Skin of body (tissue), 2 donors: ENCODE measurements around the gene SCN11A. TPM values are rescaled to one million over a fixed set of nuclear protein-coding genes. Genes with fewer than 3 reads are reported as not detected.

ENCODE experiments used
- DNase-seq: peaks from one replicate; lab custom pipeline; 2025; lab: John Stamatoyannopoulos, UW
- total RNA-seq: library from RNA; depleted of rRNA; stranded (reverse); fragments of >200 nt; gene quantifications from one replicate; pipeline ENCODE4 v1.2.3, GENCODE V29; 2014

Gene SCN11A
- total RNA-seq, result 1.9 TPM

- peak; percentile 92 for DNase-seq
Observed at GRCh38 chr3:39051649-39052561, at the start of gene SCN11A, which contains the start of gene WDR48. TSS of gene SCN11A (minus strand) at chr3:39051944. CDS start at chr3:38950362, 101,582 bp downstream. TSS of gene WDR48 (plus strand) at chr3:39052016. CDS start at chr3:39052026, 10 bp downstream.

- no peak for DNase-seq
Observed at GRCh38 chr3:39101022-39101689, 49.4 kb upstream of the SCN11A start.

GRCh38 chr3:39100500-39100886 is 48.7 kb upstream of the SCN11A start:
- no peak for DNase-seq

- no peak for DNase-seq
Observed at GRCh38 chr3:39099738-39100499, 48.2 kb upstream of the SCN11A start.

GRCh38 chr3:39099242-39099641 is 47.5 kb upstream of the SCN11A start:
- no peak for DNase-seq

DNA sequence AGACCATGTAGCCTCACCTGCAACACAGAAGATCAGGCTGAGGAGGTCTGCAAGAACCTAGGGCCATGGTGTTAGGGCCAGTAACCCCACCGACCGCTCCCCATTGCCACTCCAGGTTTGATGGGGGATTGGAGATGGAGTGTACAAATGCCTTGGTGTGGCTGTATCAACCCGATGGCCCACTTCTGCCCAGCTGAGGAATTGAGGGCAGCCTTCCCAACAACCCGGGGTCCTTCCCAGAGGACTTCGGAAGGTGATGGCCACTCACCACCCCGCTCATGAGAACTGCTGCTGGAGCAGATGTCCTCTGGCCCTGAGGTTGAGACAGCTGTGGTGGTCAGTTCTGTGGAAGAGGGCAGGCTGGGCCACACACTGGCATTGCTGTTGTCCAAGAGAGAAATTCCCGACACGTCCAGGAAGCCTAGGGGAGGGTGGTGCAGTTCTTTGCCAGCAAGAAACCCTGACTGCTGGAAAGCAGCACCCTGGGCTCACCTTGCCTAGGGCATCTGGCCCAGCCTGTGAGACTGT is 46.8 kb upstream of the SCN11A start:
- DNase-seq, result no peak

GRCh38 chr3:39097716-39098472 is 46.1 kb upstream of the SCN11A start:
- no peak for DNase-seq

GRCh38 chr3:39096775-39097174 is 45.0 kb upstream of the SCN11A start:
- DNase-seq, result no peak

- DNase-seq, result no peak
Observed at GRCh38 chr3:39095778-39096177, 44.0 kb upstream of the SCN11A start.

- no peak for DNase-seq
Observed at GRCh38 chr3:39094851-39095677, 43.3 kb upstream of the SCN11A start.

DNA sequence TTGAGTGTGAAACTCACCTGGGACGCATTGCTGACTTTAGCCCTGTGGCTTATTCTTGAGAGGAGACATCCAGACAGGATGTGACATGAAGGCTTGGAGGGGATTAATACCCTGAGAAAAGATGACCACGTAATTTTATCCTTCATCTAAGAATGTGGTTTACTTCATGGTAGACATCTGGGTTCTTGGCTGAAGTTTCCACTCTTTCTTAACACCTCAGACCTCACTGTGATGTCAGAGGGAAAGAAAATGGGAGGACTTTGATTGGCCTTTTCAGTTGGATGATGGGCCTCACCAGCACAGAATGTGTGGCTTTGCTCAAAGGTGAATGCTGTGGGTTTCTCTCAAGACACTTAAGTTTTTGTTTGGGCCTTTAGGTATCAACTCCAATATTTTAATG is 39.2 kb upstream of the SCN11A start:
- DNase-seq, result no peak

GRCh38 chr3:39088889-39089288 is 37.1 kb upstream of the SCN11A start:
- DNase-seq, result no peak

DNA sequence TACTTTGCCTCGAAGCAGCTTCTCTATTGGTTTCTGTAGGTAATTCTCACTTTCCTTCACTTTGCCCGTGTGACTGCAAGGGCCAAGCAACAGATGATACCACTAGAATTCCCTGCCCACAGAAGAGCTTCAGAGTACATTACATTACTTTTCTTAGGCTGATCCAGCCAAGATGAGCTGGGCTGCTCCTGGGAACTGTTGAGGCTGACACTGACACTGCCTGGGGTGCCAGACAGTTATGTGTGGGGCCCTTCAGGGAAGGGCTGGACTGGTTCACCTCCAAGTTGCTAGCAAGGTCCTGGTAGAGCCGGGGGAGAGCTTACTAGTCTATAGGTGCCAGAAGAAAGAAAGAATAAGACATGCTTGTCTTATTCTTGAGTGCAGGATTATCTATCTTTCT is 36.7 kb upstream of the SCN11A start:
- no peak for DNase-seq

- no peak for DNase-seq
Observed at GRCh38 chr3:39086144-39086543, 34.4 kb upstream of the SCN11A start.

- no peak for DNase-seq
Observed at GRCh38 chr3:39082666-39083313, 31.0 kb upstream of the SCN11A start.

GRCh38 chr3:39080026-39080425 is 28.3 kb upstream of the SCN11A start:
- no peak for DNase-seq

DNA sequence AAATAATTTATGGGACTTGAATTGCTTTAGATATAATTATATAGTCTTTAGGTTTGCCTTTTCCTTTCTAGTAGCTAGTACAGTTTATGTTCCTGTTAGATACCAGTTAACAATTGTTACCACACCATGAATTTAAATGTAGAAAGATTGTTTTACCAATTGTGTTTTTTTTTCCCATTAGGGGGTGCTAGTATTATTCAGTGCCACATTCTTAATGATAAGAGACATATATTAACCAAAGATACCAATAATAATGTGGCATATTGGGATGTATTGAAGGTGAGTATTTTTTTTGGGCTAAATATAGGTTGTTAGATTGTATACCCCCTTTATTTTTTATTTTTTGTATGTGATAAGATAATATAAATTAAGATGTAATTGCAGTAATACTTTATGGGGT is 27.8 kb upstream of the SCN11A start:
- DNase-seq, result no peak

DNA sequence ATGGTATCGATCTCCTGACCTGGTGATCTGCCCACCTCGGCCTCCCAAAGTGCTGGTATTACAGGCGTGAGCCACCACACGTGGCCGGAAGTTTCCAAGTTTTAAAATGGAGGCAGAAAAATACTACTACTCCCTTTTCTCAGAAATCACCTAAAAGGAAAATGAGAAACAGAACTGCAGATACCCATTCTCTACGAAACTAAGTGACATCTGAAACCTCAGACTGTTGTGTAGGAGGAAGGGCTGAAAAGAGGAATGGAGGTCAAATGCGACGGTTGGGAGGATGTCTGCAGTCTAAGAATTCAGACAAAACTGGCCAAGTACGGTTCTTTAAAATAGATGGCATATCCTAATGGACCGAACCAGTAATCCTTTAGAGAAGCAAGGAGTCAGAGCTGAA is 24.2 kb upstream of the SCN11A start:
- no peak for DNase-seq

DNA sequence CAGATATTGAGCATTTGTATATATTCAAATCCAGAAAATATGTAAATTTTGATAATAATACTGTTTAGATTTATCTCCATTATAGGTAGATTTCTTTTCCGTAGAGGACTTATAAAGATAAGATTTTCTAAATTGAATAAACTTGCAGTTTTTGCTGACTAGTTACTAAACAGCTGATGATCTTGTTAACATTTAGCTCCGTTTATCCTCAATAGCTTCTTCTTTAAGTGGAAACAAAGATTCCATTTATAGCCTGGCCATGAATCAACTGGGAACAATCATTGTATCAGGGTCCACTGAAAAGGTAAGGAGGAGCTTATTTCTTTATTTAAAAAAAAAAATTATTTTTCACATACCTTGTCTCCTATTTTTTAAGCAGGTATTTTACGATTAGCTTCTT is 16.8 kb upstream of the SCN11A start:
- DNase-seq, result no peak
